HPDE6-E6E7 (cell line): Measurements from ENCODE around the gene CDC27.

ENCODE experiments used
- DNase-seq: peaks from one replicate; pipeline ENCODE4 v3.0.0; 2011; ENCODE audit warnings: missing footprints; ENCODE audit errors: extremely low spot score

Gene CDC27

DNA sequence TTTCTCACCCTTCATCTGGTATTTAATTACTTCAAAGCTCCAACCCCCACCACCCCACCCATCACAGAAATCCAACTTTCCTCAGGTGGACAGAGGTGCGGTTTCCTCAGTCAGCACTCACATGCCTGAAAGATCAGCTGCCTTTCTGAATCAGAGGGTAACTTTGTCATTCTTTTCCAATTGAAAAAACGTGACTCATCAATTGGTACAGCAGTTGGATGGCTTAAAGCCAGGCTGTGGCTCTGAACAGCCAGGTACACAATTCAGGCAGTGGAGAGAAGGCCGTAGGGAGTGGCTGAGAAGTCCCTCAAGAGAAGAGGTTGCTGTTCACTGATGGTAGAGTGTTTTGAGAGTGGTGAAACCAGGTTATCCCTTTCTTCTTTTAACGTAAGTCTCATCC, 118.8 kb downstream of the CDC27 start:
- DNase-seq, result peak; percentile 63
